GM21447 (cell line): ENCODE measurements around the gene CACHD1.
"Not testable (repeated sequence)": the region's sequence is repeated elsewhere in the genome, so short reads cannot be mapped to it uniquely, and the experiment has no call there.

Source experiments
- ATAC-seq: cut with Tn5 transposase; IDR thresholded peaks from one replicate; pipeline ENCODE4 v1.9.1; 2021; ENCODE audit not compliant: unreplicated experiment

Gene CACHD1

DNA sequence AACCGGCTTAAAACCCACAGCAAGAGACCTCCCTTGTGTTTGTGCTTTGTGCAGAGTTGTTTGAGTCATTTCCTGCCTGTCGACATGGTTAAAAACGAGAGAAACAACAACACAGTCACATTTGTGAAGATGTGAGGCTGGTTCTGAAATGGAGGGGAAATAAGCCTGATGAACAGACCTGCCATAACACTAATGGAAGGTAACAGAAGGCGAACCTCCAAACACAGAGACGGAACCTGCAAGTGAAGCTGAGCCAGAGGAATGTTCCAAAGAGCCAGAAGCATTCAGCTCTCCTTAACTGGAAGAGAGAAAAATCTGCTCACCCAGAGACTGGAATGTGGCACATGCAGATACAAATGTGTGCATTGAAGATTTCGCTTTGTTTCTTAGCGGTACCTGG, 221.7 kb downstream of the CACHD1 start:
- no peak for ATAC-seq

DNA sequence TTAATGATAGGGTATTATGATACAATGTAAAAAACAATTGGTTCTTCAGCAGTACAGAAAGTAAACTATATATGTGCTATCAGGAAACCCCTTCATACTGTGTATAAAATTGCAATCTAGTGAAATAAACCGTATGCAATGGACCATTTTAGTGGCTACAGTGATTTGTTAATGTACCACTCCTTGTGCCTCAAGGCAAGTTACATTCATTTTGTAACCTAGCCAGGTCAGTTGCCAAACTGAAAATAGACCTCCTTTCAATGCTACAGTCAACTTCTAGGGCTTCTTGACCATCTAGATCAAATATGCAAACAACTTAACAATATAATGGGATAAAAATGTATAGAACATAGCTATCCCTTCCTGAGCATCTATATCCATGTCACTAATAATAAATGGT, 223.0 kb downstream of the CACHD1 start:
- no peak for ATAC-seq

DNA sequence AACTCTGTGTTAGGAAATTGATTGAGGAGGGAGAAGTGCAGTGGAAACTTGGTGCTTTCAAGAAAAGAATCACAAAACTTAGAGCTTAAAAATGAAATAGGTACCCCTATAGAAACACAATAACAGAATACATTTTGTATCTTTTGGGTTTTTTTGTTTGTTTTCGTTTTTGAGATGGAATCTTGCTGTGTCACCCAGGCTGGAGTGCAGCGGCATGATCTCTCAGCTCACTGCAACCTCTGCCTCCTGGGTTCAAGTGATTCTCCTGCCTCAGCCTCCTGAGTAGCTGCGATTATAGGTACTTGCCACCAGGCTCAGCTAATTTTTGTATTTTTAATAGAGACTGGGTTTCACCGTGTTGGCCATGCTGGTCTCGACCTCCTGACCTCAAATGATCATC, 223.5 kb downstream of the CACHD1 start:
- no peak for ATAC-seq

DNA sequence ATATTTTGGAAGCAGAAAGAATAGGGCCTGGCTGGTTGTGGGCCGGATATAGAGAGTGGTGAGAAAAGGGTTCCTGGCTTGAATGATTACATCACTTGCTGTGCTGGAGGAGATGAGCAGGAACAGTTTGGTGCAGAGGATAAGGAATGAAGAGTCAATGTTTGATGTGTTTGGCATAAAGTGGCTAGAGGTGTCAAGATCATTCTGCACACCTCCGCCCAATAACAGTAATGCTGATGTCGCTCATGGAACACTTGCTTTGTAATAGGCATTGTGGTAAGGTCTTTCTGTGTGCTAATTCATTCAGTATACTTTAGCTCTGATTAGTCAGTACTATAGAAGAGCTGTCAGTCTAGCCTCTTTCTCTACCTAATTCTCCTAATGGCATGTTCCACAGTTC, 226.9 kb downstream of the CACHD1 start:
- no peak for ATAC-seq

DNA sequence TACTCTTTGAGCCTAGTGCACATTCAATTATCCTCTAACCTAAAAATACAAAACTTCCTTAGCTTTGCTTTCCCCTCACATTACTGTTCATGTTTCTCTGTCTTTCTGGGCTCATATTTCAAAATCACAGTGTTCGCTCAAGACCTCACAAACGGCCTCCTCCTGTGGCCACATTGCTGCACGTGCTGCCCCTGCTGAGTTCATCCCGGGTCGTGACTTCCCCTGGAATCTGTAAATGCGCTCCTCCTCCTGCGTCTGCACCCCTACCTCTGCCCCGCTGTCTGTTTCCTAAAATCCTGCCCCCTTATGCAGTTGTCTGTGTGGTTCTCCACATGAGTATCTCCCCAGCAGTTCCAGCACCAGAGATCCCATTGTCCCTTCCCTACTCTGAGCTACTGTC, 229.4 kb downstream of the CACHD1 start:
- ATAC-seq = no peak

DNA sequence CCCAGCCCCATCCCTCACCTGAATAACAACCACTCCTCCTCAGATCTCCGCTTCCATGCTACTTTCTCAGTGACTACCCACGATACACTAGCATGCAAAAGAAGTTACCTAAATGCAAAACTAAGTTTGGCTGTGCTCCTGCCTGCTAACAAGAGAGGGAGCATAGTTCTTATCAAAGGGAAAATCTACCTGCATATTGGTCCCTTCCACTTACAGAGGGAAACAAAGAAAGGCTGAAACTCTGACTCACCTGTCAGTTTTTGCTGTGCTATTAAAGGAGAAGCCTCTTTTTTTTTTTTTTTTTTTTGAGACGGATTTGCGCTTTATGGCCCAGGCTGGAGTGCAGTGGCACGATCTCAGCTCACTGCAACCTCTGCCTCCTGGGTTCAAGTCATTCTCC, 231.1 kb downstream of the CACHD1 start:
- no peak for ATAC-seq

DNA sequence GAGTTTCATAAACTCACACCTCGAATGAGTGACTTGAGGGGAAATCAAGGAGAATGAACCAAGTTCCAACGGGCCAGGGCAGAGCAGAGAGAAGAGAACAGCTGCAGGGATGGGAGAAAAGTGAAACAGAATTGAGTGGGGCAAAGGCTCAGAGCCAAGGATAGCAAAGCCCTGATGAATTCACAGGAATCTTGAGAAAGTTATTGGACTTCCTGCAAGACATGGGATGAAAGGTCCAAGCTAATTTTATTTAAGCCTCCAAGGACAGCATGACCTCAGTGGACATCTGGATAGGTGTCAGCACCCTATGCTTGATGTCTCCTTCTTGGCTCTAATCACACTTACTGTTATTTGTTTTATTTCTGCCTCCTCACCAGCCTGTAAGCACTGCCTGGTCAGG, 232.0 kb downstream of the CACHD1 start:
- no peak for ATAC-seq

DNA sequence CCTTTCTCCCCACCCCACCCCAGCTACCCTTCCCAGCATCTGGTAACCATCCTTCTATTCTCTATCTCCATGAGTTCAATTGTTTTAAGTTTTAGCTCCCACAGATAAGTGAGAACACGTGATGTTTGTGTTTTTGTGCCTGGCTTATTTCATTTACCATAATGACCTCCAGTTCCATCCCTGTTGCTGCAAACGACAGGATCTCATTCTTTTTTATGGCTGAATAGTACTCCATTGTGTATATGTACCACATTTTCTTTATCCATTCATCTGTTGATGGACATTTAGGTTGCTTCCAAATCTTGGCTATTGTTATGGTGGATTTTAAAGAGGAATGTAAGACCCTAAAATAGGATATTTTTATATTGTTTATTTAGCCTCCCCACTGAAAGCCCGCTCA, 232.7 kb downstream of the CACHD1 start:
- ATAC-seq = not testable (repeated sequence)

DNA sequence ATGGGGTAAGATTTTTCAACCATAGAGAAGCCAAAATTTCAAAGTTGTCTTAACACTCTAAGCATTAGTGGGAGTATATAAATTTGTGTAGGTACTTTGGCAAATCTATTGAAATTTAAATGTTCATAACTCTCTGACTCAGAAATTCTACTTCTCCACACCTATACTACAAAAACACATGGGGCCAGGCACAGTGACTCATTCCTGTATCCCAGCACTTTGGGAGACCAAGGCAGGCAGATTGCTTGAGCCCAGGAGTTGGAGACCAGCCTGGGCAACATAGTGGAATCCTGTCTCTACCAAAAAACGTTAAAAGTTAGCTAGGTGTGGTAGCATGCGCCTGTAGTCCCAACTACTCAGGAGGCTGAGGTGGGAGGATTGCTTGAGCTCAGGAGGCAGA, 233.7 kb downstream of the CACHD1 start:
- no peak for ATAC-seq

DNA sequence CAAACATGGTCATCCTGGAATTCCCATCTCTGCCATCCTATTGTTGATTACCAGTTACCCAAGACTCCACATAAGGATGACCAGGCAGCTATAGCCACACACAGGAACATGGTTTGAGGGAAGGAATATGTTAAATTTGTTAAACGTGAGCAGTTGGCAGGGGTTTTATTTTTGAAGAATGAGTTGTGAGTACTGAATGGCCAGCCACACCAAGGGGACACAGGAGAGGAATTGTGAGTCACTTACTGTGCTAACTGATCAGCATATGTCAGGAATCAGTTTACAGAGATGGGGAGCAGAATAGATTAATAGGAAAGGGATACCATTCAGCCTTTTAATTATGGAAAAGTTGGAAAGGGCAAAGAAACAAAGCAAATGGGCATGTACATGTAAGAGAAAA, 235.7 kb downstream of the CACHD1 start:
- no peak for ATAC-seq

DNA sequence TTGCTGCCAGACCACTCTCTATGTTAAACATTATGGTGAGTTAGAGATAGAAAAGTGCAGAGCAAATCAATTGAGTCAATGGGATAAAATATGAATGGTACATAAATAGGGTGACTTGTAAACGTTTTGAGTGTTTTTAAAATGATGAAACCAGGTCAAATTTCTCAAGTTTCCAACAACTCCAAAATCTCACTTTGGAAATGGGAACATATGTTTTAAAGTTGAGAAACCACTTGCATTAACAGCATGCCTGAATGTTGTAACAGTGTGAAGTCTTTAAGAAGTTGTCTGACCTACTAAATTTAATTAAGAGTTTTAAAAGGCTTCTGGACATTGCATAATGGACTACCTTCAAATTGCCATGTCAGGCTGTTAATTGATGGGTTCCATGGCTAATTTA, 241.3 kb downstream of the CACHD1 start:
- no peak for ATAC-seq

DNA sequence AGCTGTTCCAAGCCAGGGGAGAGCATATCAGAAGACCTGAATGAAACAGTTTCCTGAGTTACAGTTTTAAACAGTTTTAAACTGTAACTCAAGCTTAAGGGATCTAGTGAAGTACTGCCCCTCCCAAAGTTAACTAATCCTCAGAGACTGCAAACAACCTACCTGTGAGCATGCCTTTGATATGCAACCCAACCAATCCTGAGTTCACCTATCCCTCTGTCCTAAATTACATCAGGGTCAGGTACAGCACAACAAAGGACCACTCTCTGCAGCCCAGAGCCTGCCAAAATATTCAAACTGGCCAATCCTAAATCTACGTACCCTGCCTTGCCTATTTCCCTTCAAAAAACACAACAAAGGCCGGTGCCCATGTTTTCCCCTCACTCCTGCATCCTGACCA, 242.1 kb downstream of the CACHD1 start:
- ATAC-seq = no peak

DNA sequence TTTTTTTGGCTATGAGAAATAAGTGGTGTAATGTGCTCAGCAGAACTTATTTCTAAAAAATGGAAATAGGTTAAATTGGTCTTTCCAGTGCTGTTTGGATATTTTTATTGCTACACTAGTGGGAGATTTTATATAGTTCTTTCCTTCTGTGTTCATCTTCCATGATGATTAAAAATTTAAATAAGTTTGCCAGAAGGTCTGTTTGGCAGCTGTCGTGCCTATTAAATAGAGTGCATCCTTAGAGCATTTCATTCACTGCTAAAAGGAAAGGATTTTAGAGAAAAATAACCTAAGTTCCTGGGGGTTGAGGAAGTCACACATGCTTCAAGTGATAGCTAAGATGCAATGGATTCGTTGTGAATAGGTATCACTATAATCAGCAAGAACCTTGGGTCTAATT, 245.3 kb downstream of the CACHD1 start:
- ATAC-seq = no peak

DNA sequence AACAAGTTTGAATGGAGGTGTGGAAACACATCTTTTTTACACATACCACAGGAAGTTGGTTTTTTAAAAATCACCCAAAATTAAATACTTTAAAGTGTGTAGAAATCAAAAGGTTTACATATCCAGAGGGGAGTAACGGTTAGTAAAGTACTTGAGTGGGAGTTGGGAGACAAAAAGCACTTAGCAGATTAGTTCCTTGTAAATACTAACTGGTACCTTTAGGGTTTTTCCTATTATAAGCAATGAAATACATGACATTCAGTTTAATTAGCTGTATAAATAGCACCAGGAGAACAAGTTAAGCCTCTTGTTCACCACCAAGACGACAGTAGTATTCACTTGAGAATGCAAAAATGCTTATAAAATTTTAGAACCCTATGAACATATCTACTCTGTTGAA, 251.2 kb downstream of the CACHD1 start:
- ATAC-seq = no peak

DNA sequence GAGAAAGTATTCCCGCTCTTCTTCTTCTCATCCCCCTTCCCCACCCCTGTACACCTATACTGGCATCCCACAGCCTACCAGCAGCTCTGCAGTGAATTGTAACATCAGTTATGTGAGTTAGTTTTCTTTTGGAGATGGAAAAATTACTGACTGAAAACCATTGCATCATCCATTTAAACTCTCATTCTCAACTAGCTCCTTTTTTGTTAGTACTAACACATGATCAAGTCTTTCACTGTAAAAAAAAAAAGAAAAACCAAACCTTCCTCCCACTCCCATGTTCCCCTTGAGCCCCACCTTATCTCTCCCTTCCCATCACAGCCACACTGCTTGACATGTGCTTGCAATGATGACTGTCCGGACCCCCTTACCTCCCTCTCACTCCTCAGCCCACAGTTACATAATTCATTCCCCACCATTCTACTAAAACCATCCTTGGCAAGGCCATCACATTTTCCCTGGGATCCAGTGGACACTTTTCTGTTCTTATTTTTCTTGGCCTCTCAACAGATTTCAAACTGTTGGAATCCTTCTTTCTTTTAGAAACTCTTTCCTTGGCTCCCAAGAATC, 251.7 kb downstream of the CACHD1 start:
- ATAC-seq = no peak

DNA sequence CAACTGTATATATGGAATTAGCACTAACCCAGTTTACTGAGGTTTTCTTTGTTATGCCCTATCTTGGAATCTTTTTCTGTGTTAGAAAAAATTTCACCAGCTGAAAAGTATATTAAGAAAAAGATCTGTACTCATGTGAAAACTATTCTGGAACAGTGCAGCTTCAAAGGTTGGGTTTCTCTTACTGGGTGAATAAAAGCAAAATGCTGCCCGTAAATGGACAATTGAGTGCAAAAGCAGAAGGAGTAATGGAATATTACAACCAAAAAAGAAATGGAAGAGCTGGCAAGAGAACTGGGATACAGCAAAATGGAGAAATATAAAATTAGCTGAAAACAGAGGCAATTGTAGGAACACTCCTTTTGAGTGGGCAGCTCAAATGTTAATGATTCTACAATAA, 257.9 kb downstream of the CACHD1 start:
- ATAC-seq = no peak

DNA sequence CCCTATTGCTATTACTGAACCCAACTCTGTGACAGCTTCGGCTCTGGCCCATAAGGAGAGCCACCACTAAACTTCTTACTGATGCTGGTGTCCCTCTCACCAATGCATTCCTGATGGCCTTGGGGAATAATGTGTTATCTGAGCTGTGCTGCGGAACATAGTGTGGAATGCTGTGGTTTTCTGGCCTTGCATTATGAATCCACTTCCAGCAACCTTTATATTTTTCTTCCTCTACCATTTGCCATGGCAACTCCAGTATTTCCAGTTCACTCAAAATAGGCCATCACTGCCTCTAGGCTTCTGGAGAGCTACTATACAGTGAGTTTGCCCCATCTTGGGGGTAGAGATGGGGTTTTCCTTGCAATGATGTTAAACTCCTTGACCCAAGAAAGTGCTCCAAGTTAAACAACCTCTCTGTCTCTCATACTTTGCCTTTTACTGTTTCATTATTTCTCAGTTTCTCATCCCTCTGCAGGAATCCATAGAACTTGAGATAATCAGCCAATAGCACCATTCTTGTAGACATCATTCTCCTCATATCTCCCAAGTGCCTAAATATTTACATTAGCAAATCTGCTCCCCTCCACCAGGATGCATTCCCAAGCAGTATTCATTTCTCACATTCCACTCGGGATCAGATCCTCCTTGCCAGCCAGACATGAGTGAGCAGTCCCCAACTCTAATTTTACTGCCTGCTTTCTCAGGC, 263.8 kb downstream of the CACHD1 start:
- ATAC-seq = no peak

DNA sequence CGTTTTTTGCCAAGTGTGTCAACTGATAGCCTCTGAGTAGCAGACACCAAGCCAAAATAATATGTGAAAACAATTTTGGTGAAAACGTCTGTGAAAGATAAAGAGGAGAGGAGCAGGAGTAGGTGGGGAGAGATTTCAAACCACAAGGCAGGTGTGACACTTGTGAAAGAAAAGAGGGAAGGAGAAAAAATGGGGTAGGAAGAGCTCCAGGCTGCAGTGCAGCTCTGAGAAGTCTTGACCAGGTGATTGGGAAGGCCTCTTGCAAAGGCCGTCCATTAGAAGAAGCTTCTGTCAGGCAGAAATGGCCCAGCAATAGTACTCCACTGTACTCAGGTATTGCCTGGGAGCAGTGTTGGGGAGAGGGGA, 264.3 kb downstream of the CACHD1 start:
- no peak for ATAC-seq

DNA sequence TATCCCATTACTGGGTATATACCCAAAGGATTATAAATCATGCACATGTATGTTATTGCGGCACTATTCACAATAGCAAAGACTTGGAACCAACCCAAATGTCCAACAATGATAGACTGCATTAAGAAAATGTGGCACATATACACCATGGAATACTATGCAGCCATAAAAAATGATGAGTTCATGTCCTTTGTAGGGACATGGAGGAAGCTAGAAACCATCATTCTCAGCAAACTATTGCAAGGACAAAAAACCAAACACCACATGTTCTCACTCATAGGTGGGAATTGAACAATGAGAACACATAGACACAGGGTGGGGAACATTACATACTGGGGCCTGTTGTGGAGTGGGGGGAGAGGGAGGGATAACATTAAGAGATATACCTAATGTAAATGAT, 270.8 kb downstream of the CACHD1 start:
- ATAC-seq = not testable (repeated sequence)
